IMR-90 (cell line): Measurements from ENCODE around the gene STX7. TPM values are rescaled to one million over a fixed set of nuclear protein-coding genes. Genes with fewer than 3 reads are reported as not detected.

Source experiments
- ATAC-seq: fragments of 200-7000 bp; cut with Tn5 transposase; 2 replicates; pipeline ENCODE4 v1.9.1; 2020; ENCODE audit warnings: low read depth, mild to moderate bottlenecking, moderate library complexity
- BruUV-seq: library from RNA; stranded (reverse); fragments of 400-500 nt; replicated peaks from 2 replicates; lab custom pipeline; 2021; lab: Mats Ljungman, UMichigan
- CTCF ChIA-PET: fragments of 300-600 bp; formaldehyde crosslinking; extraction: SDS; loops from one replicate; lab custom pipeline; 2021; ENCODE audit warnings: antibody characterized with exemption; lab: Yijun Ruan, JAX
- POLR2A ChIA-PET: fragments of 300-600 bp; sonication (Branson Sonifier 250); formaldehyde crosslinking; loops from one replicate; lab custom pipeline; 2022; ENCODE audit warnings: antibody characterized with exemption; ENCODE audit not compliant: unreplicated experiment; lab: Charles Lee
- DNase-seq: peaks from one replicate; pipeline ENCODE4 v3.0.0; 2013
- H2AFZ ChIP-seq: replicated peaks from 2 replicates; pipeline ENCODE3; 2013; ENCODE audit warnings: low read length, mild to moderate bottlenecking; ENCODE audit not compliant: poor library complexity
- H2AK5ac ChIP-seq: 2 replicates; pipeline ENCODE4 v1.6.1; 2013; ENCODE audit warnings: low read depth, low read length, inconsistent platforms
- H2AK9ac ChIP-seq: replicated peaks from 2 replicates; pipeline ENCODE3; 2013; ENCODE audit warnings: mild to moderate bottlenecking, low read depth, low read length, moderate library complexity; ENCODE audit not compliant: poor library complexity
- H2BK120ac ChIP-seq: 2 replicates; pipeline ENCODE4 v1.6.1; 2013; ENCODE audit warnings: low read depth, low read length, inconsistent platforms
- H2BK15ac ChIP-seq: 3 replicates; pipeline ENCODE4 v1.6.1; 2013; ENCODE audit warnings: low read depth, low read length, inconsistent platforms
- H2BK20ac ChIP-seq: 2 replicates; pipeline ENCODE4 v1.6.1; 2013; ENCODE audit warnings: low read depth, mild to moderate bottlenecking, inconsistent platforms, low read length, moderate library complexity
- H2BK5ac ChIP-seq: 2 replicates; pipeline ENCODE4 v1.6.1; 2013; ENCODE audit warnings: mild to moderate bottlenecking, low read depth, low read length, inconsistent platforms; ENCODE audit not compliant: poor library complexity, severe bottlenecking
- H3K14ac ChIP-seq: replicated peaks from 2 replicates; pipeline ENCODE4 v1.6.1; 2013; ENCODE audit warnings: low read depth, low read length, inconsistent platforms
- H3K18ac ChIP-seq: 2 replicates; pipeline ENCODE4 v1.6.1; 2013; ENCODE audit warnings: low read depth, low read length, control low read depth
- H3K23ac ChIP-seq: 2 replicates; pipeline ENCODE4 v1.6.1; 2013; ENCODE audit warnings: low read depth, low read length, inconsistent platforms
- H3K27ac ChIP-seq: 2 replicates; pipeline ENCODE4 v1.5.1; 2013; ENCODE audit warnings: mild to moderate bottlenecking, control low read depth, low read length; ENCODE audit not compliant: insufficient read depth
- H3K27me3 ChIP-seq: 2 replicates; pipeline ENCODE4 v1.6.1; 2013; ENCODE audit warnings: low read length; ENCODE audit not compliant: control insufficient read depth, insufficient read depth
- H3K36me3 ChIP-seq: 2 replicates; pipeline ENCODE4 v1.6.1; 2013; ENCODE audit warnings: low read length, mixed read lengths; ENCODE audit not compliant: control insufficient read depth, insufficient read depth
- H3K4ac ChIP-seq: 2 replicates; pipeline ENCODE4 v1.6.1; 2013; ENCODE audit warnings: low read depth, low read length, inconsistent platforms
- H3K4me1 ChIP-seq: 2 replicates; pipeline ENCODE4 v1.6.1; 2013; ENCODE audit warnings: low read length, mixed read lengths; ENCODE audit not compliant: control insufficient read depth, insufficient read depth
- H3K4me2 ChIP-seq: 2 replicates; pipeline ENCODE4 v1.6.1; 2013; ENCODE audit warnings: low read depth, mild to moderate bottlenecking, control low read depth, low read length, moderate library complexity
- H3K4me3 ChIP-seq: 2 replicates; pipeline ENCODE4 v1.5.1; 2013; ENCODE audit warnings: low read depth, mild to moderate bottlenecking, control low read depth, low read length, moderate library complexity; ENCODE audit not compliant: insufficient read depth
- H3K56ac ChIP-seq: 2 replicates; pipeline ENCODE4 v1.6.1; 2013; ENCODE audit warnings: low read length, inconsistent platforms; ENCODE audit not compliant: insufficient read depth; ENCODE audit errors: extremely low read depth
- H3K79me1 ChIP-seq, 2 experiments: 2 replicates each; pipeline ENCODE4 v1.6.1; 2013; ENCODE audit warnings: low read length in 2 of 2, inconsistent platforms in 1 of 2, low read depth in 1 of 2
- H3K9ac ChIP-seq: 2 replicates; pipeline ENCODE4 v1.6.1; 2013; ENCODE audit warnings: low read depth, low read length, control low read depth
- H3K9me1 ChIP-seq: 2 replicates; pipeline ENCODE4 v1.6.1; 2013; ENCODE audit warnings: low read length, inconsistent platforms; ENCODE audit not compliant: insufficient read depth
- H3K9me3 ChIP-seq: 2 replicates; pipeline ENCODE4 v1.6.1; 2013; ENCODE audit warnings: low read length; ENCODE audit not compliant: control insufficient read depth, insufficient read depth
- H4K20me1 ChIP-seq: 2 replicates; pipeline ENCODE4 v1.6.1; 2013; ENCODE audit warnings: low read length, inconsistent platforms; ENCODE audit not compliant: insufficient read depth
- H4K5ac ChIP-seq: 2 replicates; pipeline ENCODE4 v1.6.1; 2013; ENCODE audit warnings: mild to moderate bottlenecking, low read depth, low read length, control low read depth
- H4K8ac ChIP-seq, 2 experiments: 2 replicates each; pipeline ENCODE4 v1.6.1; 2013; ENCODE audit warnings: low read depth in 2 of 2, low read length in 2 of 2, control low read depth in 1 of 2, inconsistent platforms in 1 of 2
- H4K91ac ChIP-seq: 2 replicates; pipeline ENCODE4 v1.6.1; 2013; ENCODE audit warnings: low read depth, low read length, inconsistent platforms; ENCODE audit not compliant: insufficient read depth
- BHLHE40 ChIP-seq: fragments of 150-350 bp; IDR thresholded peaks from 2 replicates; pipeline ENCODE4 v1.6.1; 2016; ENCODE audit warnings: mild to moderate bottlenecking, low read depth, low read length
- CHD1 ChIP-seq: IDR thresholded peaks from 2 replicates; pipeline ENCODE4 v1.6.1; 2012; ENCODE audit warnings: low read depth, low read length, improper control_type of control experiment
- MAFK ChIP-seq: IDR thresholded peaks from 2 replicates; pipeline ENCODE4 v1.6.1; 2012; ENCODE audit warnings: low read depth, low read length, improper control_type of control experiment
- MAZ ChIP-seq: IDR thresholded peaks from 2 replicates; pipeline ENCODE4 v1.6.1; 2012; ENCODE audit warnings: low read depth, mild to moderate bottlenecking, low read length, improper control_type of control experiment, moderate library complexity, borderline replicate concordance
- MXI1 ChIP-seq: IDR thresholded peaks from 2 replicates; pipeline ENCODE4 v1.6.1; 2012; ENCODE audit warnings: low read depth, mild to moderate bottlenecking, low read length, moderate library complexity, borderline replicate concordance
- NFE2L2 ChIP-seq: fragments of 150-350 bp; IDR thresholded peaks from 2 replicates; pipeline ENCODE4 v1.6.1; 2016; ENCODE audit warnings: low read depth, mild to moderate bottlenecking, low read length
- RAD21 ChIP-seq: IDR thresholded peaks from 2 replicates; pipeline ENCODE4 v1.6.1; 2012; ENCODE audit warnings: low read length, improper control_type of control experiment
- RCOR1 ChIP-seq: IDR thresholded peaks from 2 replicates; pipeline ENCODE4 v1.6.1; 2012; ENCODE audit warnings: mild to moderate bottlenecking, low read length, improper control_type of control experiment; ENCODE audit not compliant: insufficient replicate concordance
- RFX5 ChIP-seq: IDR thresholded peaks from 2 replicates; pipeline ENCODE4 v1.8.0; 2012; ENCODE audit warnings: low read depth, mild to moderate bottlenecking, low read length, moderate library complexity
- WGBS, 2 experiments: methylation state at CpG; one replicate each; pipeline versions ENCODE4 v1.1.5 to v1.1.7; 2013; ENCODE audit warnings: missing lambda C conversion rate in 2 of 2; ENCODE audit not compliant: insufficient read length in 1 of 2; ENCODE audit errors: extremely low coverage in 2 of 2; 5-methylcytosine and 5-hydroxymethylcytosine counted together
- dilution Hi-C: fragments of 300-500 bp; cut with HindIII; formaldehyde crosslinking; loops from one replicate; pipeline ENCODE4 v1.14.3; 2018; ENCODE audit warnings: low sequenced_read_pairs; ENCODE audit not compliant: unreplicated experiment
- in situ Hi-C: fragments of 300-500 bp; cut with MboI; formaldehyde crosslinking; loops from 3 replicates; pipeline ENCODE4 v1.14.3; 2019; ENCODE audit warnings: low sequenced_read_pairs, inconsistent platforms, mixed read lengths
- intact Hi-C: fragments of 100-400 bp; cut with micrococcal nuclease; formaldehyde crosslinking; loops from 2 replicates; pipeline ENCODE4 v1.10.0; 2022
- polyA plus RNA-seq, 3 experiments: library from polyadenylated mRNA; depleted of rRNA; stranded (reverse); fragments of >200 nt; gene quantifications; 2 replicates each; pipeline ENCODE4 v1.2.3, GENCODE V29; 2012; ENCODE audit warnings: low replicate concordance in 1 of 3
- total RNA-seq: library from RNA; depleted of rRNA; stranded (reverse); fragments of >200 nt; gene quantifications from 2 replicates; pipeline ENCODE4 v1.2.3, GENCODE V29; 2012
- TF ChIP-seq, protein P1 (sequence below): conservative IDR thresholded peaks from 2 replicates; pipeline ENCODE4 v1.5.1; 2012; ENCODE audit warnings: mild to moderate bottlenecking, low read depth, low read length, improper control_type of control experiment
- TF ChIP-seq, protein P2 (sequence below): fragments of 150-350 bp; IDR thresholded peaks from 2 replicates; pipeline ENCODE4 v1.6.1; 2016; ENCODE audit warnings: low read depth, mild to moderate bottlenecking, low read length, moderate library complexity, borderline replicate concordance

Gene STX7
- total and polyA plus RNA-seq, 2 of the 4 experiments (the other 2 are of a cell fraction) = 16.5 to 35.1 TPM

DNA sequence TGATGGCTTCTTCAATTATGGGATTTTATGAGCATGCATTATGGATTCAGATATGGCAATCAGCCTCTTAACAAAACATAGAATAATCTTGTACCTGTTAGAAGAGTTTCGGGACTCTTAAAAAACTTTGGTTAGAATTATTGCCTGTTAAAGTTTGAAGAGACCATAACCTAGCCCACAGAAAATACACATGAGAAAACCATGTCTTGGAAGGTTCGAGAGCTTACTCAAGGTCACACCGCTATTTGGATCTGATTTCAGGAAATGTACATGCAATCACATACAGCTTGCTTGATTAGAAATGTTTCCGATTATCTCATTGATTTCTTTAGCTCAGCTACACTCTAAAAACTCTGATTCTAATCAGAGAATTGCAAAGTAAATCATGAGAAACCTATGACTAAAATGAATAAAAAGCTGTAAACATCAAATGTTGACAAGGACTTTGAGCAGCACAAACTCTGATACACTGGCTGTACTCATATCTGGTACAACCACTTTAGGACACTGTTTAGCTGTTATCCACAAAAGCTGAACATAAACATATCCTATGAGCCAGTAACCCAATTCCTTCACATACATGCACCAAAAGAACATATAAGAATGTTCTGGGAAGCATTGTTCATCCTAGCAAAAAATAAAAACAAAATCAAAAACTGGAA lies 16.3 kb downstream of the STX7 start:
- Histone ChIP-seq H3K4me3 (no peak overlapping the region), H3K27me3 (no peaks in the 10 kb centered on the region), H3K79me1 (peaks cover 24 to 58% of the 10 kb centered on the region in 2 experiments), H2BK5ac (no peak overlapping the region), H2BK20ac (no peak overlapping the region), H4K8ac (no peak overlapping the region), H4K20me1 (peaks cover 18% of the 10 kb centered on the region; the same call in 1 of the 2 replicates), H3K23ac (no peak overlapping the region), H3K56ac (no peak overlapping the region), H3K18ac (no peak overlapping the region), H3K27ac (no peak overlapping the region), H3K4me1 (peaks cover 2% of the 10 kb centered on the region; the same call in 1 of the 2 replicates), H2AK5ac (no peak overlapping the region), H2AFZ (no peak overlapping the region), H2BK120ac (no peak overlapping the region), H3K4me2 (no peak overlapping the region), H4K91ac (no peak overlapping the region), H2BK15ac (no peak overlapping the region), H3K14ac (no peak overlapping the region), H3K4ac (no peak overlapping the region), H3K9me1 (peaks cover 9% of the 10 kb centered on the region), H3K9ac (no peak overlapping the region), H3K36me3 (peaks cover 7% of the 10 kb centered on the region), H4K5ac (no peak overlapping the region), H3K9me3 (no peaks in the 10 kb centered on the region), H2AK9ac (no peak overlapping the region)
- no TSS peak for BruUV-seq
- in situ Hi-C loops = loop anchor here (25.0 kb wide), 1 partner anchor 809 kb away; no protein-coding TSS in a partner anchor
- DNase-seq (no peak), ATAC-seq (no peak)
- TF ChIP-seq MXI1 = no peak
- no peak for TF ChIP-seq NFE2L2
- TF ChIP-seq, protein P1, sequence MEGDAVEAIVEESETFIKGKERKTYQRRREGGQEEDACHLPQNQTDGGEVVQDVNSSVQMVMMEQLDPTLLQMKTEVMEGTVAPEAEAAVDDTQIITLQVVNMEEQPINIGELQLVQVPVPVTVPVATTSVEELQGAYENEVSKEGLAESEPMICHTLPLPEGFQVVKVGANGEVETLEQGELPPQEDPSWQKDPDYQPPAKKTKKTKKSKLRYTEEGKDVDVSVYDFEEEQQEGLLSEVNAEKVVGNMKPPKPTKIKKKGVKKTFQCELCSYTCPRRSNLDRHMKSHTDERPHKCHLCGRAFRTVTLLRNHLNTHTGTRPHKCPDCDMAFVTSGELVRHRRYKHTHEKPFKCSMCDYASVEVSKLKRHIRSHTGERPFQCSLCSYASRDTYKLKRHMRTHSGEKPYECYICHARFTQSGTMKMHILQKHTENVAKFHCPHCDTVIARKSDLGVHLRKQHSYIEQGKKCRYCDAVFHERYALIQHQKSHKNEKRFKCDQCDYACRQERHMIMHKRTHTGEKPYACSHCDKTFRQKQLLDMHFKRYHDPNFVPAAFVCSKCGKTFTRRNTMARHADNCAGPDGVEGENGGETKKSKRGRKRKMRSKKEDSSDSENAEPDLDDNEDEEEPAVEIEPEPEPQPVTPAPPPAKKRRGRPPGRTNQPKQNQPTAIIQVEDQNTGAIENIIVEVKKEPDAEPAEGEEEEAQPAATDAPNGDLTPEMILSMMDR = no peak
- TF ChIP-seq CHD1 = no peak
- no peak for TF ChIP-seq RAD21
- no peak for TF ChIP-seq RCOR1
- TF ChIP-seq BHLHE40 = no peak
- TF ChIP-seq, protein P2, sequence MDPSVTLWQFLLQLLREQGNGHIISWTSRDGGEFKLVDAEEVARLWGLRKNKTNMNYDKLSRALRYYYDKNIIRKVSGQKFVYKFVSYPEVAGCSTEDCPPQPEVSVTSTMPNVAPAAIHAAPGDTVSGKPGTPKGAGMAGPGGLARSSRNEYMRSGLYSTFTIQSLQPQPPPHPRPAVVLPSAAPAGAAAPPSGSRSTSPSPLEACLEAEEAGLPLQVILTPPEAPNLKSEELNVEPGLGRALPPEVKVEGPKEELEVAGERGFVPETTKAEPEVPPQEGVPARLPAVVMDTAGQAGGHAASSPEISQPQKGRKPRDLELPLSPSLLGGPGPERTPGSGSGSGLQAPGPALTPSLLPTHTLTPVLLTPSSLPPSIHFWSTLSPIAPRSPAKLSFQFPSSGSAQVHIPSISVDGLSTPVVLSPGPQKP = no peak
- no peak for TF ChIP-seq MAFK
- no peak for TF ChIP-seq RFX5
- TF ChIP-seq MAZ = no peak
- ChIA-PET POLR2A (no interaction called here), CTCF (interaction anchor here (0.8 to 1.7 kb wide), 3 partner anchors 9 to 571 kb away, joined by 4 to 10 read pairs (median 6); no protein-coding TSS in a partner anchor)
- dilution Hi-C loops = loop anchor here (25.0 kb wide), 1 partner anchor 209 kb away; no protein-coding TSS in a partner anchor
- intact Hi-C loops = no loop called here
- no CpG with 5 or more reads among the region's 4 CpGs for WGBS, 2 experiments
